MM.1S (cell line): ENCODE results near the gene C19orf73.

Source experiments
- CTCF ChIP-seq: fragments of 300-600 bp; sonication (generic); IDR thresholded peaks from 2 replicates; pipeline ENCODE4 v1.5.1; 2016; ENCODE audit warnings: antibody characterized with exemption, low read length, mixed read lengths
- EZH2 ChIP-seq: fragments of 300-600 bp; sonication (generic); optimal IDR thresholded peaks from 2 replicates; pipeline ENCODE3; 2017; ENCODE audit warnings: low read depth, mild to moderate bottlenecking, antibody characterized with exemption, low read length, mixed read lengths
- EZH2phosphoT487 ChIP-seq: fragments of 300-600 bp; sonication (generic); IDR thresholded peaks from 2 replicates; pipeline ENCODE4 v1.6.1; 2018; ENCODE audit warnings: antibody characterized with exemption, low read length

GRCh38 chr19:49168421-49168820 lies 49.5 kb upstream of the C19orf73 start:
- TF ChIP-seq CTCF (no peak), EZH2phosphoT487 (no peak), EZH2 (no peak)
